Measurements from ENCODE around the gene MARCHF3. TPM values are rescaled to one million over a fixed set of nuclear protein-coding genes. Genes with fewer than 3 reads are reported as not detected.
A peak's percentile ranks its signal among the peaks of the same experiment; 100 is the strongest.

MARCHF3 gene
- total and polyA plus RNA-seq, 2 of the 13 experiments (the other 11 are each of a cell fraction or from before 2014, with no cell fraction given), result 4.8 to 11.9 TPM

DNA sequence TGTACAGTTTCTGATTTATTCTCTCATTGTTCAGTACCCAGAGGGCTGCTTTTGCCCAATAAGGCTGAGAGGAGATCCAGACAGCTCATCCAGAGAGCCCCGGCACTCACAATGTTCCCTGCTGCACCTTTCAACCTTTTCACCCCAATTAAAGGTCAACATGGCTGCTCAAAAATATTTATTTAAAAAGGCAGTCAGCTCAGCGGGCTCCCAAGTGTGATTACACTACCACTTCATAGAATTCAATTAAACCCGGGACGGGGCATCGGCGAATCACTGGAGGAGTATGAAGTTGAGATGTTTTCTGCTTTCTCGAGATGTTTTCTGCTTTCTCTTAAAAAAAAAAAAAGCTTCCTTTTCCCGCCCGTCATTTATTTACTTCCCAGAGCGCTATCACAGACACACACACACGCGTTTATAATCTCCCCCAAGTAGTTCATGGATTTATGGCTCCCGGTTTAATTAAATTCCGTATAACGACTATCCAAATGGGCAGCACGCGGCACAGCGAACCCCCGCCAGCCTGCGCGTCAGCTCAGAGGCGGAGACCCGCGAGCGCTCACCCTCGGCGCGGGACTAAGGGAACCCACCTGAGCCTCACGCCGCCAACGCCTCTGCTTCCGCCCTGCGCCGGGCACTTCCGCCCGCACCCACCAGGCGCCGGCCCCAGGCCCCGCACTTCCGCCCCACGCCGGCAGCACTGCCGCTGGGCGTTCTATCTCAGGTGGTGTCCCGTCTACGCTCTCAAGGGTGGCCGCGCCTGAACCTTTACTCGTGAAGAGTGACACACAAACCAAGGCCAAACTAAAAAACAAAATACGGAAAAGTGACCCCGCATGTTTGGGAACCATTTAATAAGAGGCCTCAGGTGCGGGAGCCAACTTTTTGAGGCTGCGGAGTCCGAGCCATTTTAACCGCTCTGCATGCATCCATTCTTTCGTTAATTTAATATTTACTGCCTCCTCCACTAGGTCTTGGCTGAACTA is 42.8 kb upstream of the MARCHF3 start, which contains the start of gene C5orf63 (continued):
- TF ChIP-seq, protein P1, sequence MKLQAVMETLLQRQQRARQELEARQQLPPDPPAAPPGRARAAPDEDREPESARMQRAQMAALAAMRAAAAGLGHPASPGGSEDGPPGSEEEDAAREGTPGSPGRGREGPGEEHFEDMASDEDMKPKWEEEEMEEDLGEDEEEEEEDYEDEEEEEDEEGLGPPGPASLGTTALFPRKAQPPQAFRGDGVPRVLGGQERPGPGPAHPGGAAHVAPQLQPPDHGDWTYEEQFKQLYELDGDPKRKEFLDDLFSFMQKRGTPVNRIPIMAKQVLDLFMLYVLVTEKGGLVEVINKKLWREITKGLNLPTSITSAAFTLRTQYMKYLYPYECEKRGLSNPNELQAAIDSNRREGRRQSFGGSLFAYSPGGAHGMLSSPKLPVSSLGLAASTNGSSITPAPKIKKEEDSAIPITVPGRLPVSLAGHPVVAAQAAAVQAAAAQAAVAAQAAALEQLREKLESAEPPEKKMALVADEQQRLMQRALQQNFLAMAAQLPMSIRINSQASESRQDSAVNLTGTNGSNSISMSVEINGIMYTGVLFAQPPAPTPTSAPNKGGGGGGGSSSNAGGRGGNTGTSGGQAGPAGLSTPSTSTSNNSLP (IDR thresholded peaks at IDR 0.05; ENCODE audit: low read depth, low read length), result 0 out of 2 replicates have a peak, but pooled peaks have one; percentile 6
- TF ChIP-seq, protein P2, sequence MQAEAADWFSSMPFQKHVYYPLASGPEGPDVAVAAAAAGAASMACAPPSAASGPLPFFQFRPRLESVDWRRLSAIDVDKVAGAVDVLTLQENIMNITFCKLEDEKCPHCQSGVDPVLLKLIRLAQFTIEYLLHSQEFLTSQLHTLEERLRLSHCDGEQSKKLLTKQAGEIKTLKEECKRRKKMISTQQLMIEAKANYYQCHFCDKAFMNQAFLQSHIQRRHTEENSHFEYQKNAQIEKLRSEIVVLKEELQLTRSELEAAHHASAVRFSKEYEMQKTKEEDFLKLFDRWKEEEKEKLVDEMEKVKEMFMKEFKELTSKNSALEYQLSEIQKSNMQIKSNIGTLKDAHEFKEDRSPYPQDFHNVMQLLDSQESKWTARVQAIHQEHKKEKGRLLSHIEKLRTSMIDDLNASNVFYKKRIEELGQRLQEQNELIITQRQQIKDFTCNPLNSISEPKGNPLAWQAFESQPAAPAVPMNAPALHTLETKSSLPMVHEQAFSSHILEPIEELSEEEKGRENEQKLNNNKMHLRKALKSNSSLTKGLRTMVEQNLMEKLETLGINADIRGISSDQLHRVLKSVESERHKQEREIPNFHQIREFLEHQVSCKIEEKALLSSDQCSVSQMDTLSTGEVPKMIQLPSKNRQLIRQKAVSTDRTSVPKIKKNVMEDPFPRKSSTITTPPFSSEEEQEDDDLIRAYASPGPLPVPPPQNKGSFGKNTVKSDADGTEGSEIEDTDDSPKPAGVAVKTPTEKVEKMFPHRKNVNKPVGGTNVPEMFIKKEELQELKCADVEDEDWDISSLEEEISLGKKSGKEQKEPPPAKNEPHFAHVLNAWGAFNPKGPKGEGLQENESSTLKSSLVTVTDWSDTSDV (CRISPR knock-in tag; IDR thresholded peaks at IDR 0.05), result no peak
- TF ChIP-seq TBX2 (CRISPR knock-in tag; IDR thresholded peaks at IDR 0.05; ENCODE audit: borderline replicate concordance) (peak; percentile 81), POLR2G (IDR thresholded peaks at IDR 0.05; ENCODE audit: low read depth, low read length) (peak; percentile 94), POLR2AphosphoS5 (IDR thresholded peaks at IDR 0.05; ENCODE audit: low read depth, low read length) (peak; percentile 70), ZSCAN22 (CRISPR knock-in tag; IDR thresholded peaks at IDR 0.05) (peak; percentile 57; the same call in 1 of the 2 replicates), ZNF773 (CRISPR knock-in tag; IDR thresholded peaks at IDR 0.05; ENCODE audit: borderline replicate concordance) (no peak), ZNF160 (CRISPR knock-in tag; IDR thresholded peaks at IDR 0.05) (0 out of 2 replicates have a peak, but pooled peaks have one; percentile 32), MAF1 (CRISPR knock-in tag; IDR thresholded peaks at IDR 0.05; ENCODE audit: borderline replicate concordance) (0 out of 2 replicates have a peak, but pooled peaks have one; percentile 54), ZNF777 (CRISPR knock-in tag; IDR thresholded peaks at IDR 0.05) (peak; percentile 76)
- TF ChIP-seq, protein P3, sequence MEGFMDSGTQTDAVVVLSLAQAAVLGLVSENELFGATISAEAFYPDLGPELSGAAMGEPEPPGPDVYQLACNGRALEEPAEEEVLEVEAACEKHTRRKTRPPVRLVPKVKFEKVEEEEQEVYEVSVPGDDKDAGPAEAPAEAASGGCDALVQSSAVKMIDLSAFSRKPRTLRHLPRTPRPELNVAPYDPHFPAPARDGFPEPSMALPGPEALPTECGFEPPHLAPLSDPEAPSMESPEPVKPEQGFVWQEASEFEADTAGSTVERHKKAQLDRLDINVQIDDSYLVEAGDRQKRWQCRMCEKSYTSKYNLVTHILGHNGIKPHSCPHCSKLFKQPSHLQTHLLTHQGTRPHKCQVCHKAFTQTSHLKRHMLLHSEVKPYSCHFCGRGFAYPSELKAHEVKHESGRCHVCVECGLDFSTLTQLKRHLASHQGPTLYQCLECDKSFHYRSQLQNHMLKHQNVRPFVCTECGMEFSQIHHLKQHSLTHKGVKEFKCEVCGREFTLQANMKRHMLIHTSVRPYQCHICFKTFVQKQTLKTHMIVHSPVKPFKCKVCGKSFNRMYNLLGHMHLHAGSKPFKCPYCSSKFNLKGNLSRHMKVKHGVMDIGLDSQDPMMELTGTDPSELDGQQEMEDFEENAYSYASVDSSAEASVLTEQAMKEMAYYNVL (CRISPR knock-in tag; IDR thresholded peaks at IDR 0.05; ENCODE audit: borderline replicate concordance), result peak; percentile 34; the same call in 1 of the 2 replicates
- TF ChIP-seq, protein P4, sequence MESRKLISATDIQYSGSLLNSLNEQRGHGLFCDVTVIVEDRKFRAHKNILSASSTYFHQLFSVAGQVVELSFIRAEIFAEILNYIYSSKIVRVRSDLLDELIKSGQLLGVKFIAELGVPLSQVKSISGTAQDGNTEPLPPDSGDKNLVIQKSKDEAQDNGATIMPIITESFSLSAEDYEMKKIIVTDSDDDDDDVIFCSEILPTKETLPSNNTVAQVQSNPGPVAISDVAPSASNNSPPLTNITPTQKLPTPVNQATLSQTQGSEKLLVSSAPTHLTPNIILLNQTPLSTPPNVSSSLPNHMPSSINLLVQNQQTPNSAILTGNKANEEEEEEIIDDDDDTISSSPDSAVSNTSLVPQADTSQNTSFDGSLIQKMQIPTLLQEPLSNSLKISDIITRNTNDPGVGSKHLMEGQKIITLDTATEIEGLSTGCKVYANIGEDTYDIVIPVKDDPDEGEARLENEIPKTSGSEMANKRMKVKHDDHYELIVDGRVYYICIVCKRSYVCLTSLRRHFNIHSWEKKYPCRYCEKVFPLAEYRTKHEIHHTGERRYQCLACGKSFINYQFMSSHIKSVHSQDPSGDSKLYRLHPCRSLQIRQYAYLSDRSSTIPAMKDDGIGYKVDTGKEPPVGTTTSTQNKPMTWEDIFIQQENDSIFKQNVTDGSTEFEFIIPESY (CRISPR knock-in tag; IDR thresholded peaks at IDR 0.05), result no peak; the same call in 1 of the 2 replicates
- TF ChIP-seq, protein P5, sequence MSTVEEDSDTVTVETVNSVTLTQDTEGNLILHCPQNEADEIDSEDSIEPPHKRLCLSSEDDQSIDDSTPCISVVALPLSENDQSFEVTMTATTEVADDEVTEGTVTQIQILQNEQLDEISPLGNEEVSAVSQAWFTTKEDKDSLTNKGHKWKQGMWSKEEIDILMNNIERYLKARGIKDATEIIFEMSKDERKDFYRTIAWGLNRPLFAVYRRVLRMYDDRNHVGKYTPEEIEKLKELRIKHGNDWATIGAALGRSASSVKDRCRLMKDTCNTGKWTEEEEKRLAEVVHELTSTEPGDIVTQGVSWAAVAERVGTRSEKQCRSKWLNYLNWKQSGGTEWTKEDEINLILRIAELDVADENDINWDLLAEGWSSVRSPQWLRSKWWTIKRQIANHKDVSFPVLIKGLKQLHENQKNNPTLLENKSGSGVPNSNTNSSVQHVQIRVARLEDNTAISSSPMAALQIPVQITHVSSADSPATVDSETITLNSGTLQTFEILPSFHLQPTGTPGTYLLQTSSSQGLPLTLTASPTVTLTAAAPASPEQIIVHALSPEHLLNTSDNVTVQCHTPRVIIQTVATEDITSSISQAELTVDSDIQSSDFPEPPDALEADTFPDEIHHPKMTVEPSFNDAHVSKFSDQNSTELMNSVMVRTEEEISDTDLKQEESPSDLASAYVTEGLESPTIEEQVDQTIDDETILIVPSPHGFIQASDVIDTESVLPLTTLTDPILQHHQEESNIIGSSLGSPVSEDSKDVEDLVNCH (CRISPR knock-in tag; IDR thresholded peaks at IDR 0.05), result no peak
